ENCODE results near the gene SLC38A10. TPM values are rescaled to one million over a fixed set of nuclear protein-coding genes. Genes with fewer than 3 reads are reported as not detected.

SLC38A10 gene
- total RNA-seq, 1 experiment from 2014 or later: 109 TPM

GRCh38 chr17:81301195-81302144 lies 6.4 kb upstream of the SLC38A10 start:
- ATAC-seq (no peak), DNase-seq (ENCODE audit: low read depth, low spot score) (no peak)
- Histone ChIP-seq H2AFZ (ENCODE audit: low read depth, low read length, poor library complexity, severe bottlenecking) (no peak overlapping the region), H3K4me2 (ENCODE audit: low read length) (no peak overlapping the region), H3K9me2 (ENCODE audit: insufficient read depth) (no peaks in the 10 kb centered on the region), H3K4me3 (replicated peaks in 1 of 2; ENCODE audit: low read depth in 1 of 2, low read length in 2 of 2) (no peak overlapping the region), H3K9ac (ENCODE audit: low read length) (no peak overlapping the region), H3K9me3 (ENCODE audit: control insufficient read depth in 1 of 2, insufficient read depth in 1 of 2, low read depth in 1 of 2, low read length in 2 of 2) (no peaks in the 10 kb centered on the region), H3K27me3 (ENCODE audit: insufficient read depth, low read length) (no peaks in the 10 kb centered on the region), H3K27ac (ENCODE audit: low read depth, low read length) (no peak overlapping the region; the same call in 1 of the 2 replicates), H4K20me1 (ENCODE audit: insufficient read depth) (no peaks in the 10 kb centered on the region), H3K36me3 (ENCODE audit: control insufficient read depth in 1 of 2, insufficient read depth in 2 of 2, low read length in 2 of 2) (no peaks in the 10 kb centered on the region), H3K79me2 (ENCODE audit: insufficient read depth, low read length) (no peaks in the 10 kb centered on the region), H3K4me1 (ENCODE audit: control insufficient read depth in 1 of 2, insufficient read depth in 2 of 2, low read length in 2 of 2) (peaks cover 9 to 12% of the 10 kb centered on the region in 2 experiments; a peak in 3 of 4 replicates)
- intact Hi-C loops (cut with micrococcal nuclease): no loop called here
- no peak for TF ChIP-seq CEBPB (IDR thresholded peaks at IDR 0.05; ENCODE audit: low read depth)
- CTCF ChIA-PET: no interaction called here
- POLR2A ChIA-PET: no interaction called here
- RAD21 ChIA-PET (ENCODE audit: low non-redundant PET in 1 of 2, low total read pairs in 2 of 2, uncharacterized antibody in 2 of 2, unreplicated experiment in 2 of 2): no interaction called here
- BruUV-seq (replicated peaks): no TSS peak

DNA sequence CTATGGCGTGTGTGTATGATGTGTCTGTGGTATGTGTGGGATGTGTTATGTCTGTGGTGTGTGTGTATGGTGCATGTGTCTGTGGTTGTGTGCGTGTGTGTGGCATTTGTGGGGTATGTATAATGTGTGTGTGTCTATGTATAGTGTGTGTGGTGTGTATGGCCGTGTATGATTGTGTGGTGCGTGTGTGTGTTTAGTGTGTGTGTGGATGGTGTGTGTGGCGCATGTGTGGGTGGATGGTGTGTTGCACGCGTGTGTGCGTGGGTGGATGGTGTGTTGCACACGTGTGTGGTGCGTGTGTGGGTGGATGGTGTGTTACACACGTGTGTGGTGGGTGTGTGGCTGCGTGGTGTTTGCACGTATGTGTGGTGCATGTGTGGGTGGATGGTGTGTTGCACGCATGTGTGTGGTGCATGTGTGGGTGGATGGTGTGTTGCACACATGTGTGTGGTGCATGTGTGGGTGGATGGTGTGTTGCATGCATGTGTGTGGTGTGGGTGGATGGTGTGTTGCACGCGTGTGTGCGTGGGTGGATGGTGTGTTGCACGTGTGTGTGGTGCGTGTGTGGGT lies 5.6 kb upstream of the SLC38A10 start:
- BruUV-seq (replicated peaks): no TSS peak
- intact Hi-C loops (cut with micrococcal nuclease): no loop called here
- DNase-seq (ENCODE audit: low read depth, low spot score) (no peak), ATAC-seq (no peak)
- CTCF ChIA-PET: no interaction called here
- no peaks in the 10 kb centered on the region for H4K20me1 ChIP-seq (ENCODE audit: insufficient read depth)
- no peak overlapping the region for H3K4me2 ChIP-seq (ENCODE audit: low read length)
- H3K9me3 ChIP-seq (ENCODE audit: control insufficient read depth in 1 of 2, insufficient read depth in 1 of 2, low read depth in 1 of 2, low read length in 2 of 2): no peaks in the 10 kb centered on the region
- no peak overlapping the region for H3K9ac ChIP-seq (ENCODE audit: low read length)
- no peaks in the 10 kb centered on the region for H3K36me3 ChIP-seq (ENCODE audit: control insufficient read depth in 1 of 2, insufficient read depth in 2 of 2, low read length in 2 of 2)
- no peak overlapping the region for H2AFZ ChIP-seq (ENCODE audit: low read depth, low read length, poor library complexity, severe bottlenecking)
- H3K27ac ChIP-seq (ENCODE audit: low read depth, low read length): no peak overlapping the region; the same call in 1 of the 2 replicates
- POLR2A ChIA-PET: no interaction called here
- H3K79me2 ChIP-seq (ENCODE audit: insufficient read depth, low read length): no peaks in the 10 kb centered on the region
- no peaks in the 10 kb centered on the region for H3K9me2 ChIP-seq (ENCODE audit: insufficient read depth)
- RAD21 ChIA-PET (ENCODE audit: low non-redundant PET in 1 of 2, low total read pairs in 2 of 2, uncharacterized antibody in 2 of 2, unreplicated experiment in 2 of 2): no interaction called here
- peaks cover 10 to 19% of the 10 kb centered on the region in 2 experiments; a peak in 3 of 4 replicates for H3K4me1 ChIP-seq (ENCODE audit: control insufficient read depth in 1 of 2, insufficient read depth in 2 of 2, low read length in 2 of 2)
- no peaks in the 10 kb centered on the region for H3K27me3 ChIP-seq (ENCODE audit: insufficient read depth, low read length)
- H3K4me3 ChIP-seq (replicated peaks in 1 of 2; ENCODE audit: low read depth in 1 of 2, low read length in 2 of 2): no peak overlapping the region
- TF ChIP-seq MAX (IDR thresholded peaks at IDR 0.05): no peak
- no peak for TF ChIP-seq ELF1 (IDR thresholded peaks at IDR 0.05; ENCODE audit: borderline replicate concordance, low read depth)
- TF ChIP-seq SIN3A (IDR thresholded peaks at IDR 0.05; ENCODE audit: low read depth): no peak
- no peak for TF ChIP-seq POLR2A (IDR thresholded peaks at IDR 0.05; ENCODE audit: borderline replicate concordance, extremely low read depth, insufficient read depth, insufficient read length)
- no peak for TF ChIP-seq POLR2AphosphoS5 (IDR thresholded peaks at IDR 0.05; ENCODE audit: low read depth, low read length)
- TF ChIP-seq CEBPB (IDR thresholded peaks at IDR 0.05; ENCODE audit: low read depth): no peak
- no peak for TF ChIP-seq SRF (IDR thresholded peaks at IDR 0.05; ENCODE audit: low read depth)
- TF ChIP-seq EZH2 (IDR thresholded peaks at IDR 0.05): no peak
- TF ChIP-seq RAD21 (IDR thresholded peaks at IDR 0.05; ENCODE audit: low read depth): no peak
- no peak for TF ChIP-seq ZBTB33 (IDR thresholded peaks at IDR 0.05; ENCODE audit: extremely low read depth, insufficient replicate concordance, low read length)
- TF ChIP-seq EGR1 (IDR thresholded peaks at IDR 0.05; ENCODE audit: low read depth): no peak
- TF ChIP-seq EZH2phosphoT487 (IDR thresholded peaks at IDR 0.05; ENCODE audit: borderline replicate concordance): no peak
- no peak for TF ChIP-seq TCF7L2 (IDR thresholded peaks at IDR 0.05; ENCODE audit: borderline replicate concordance, extremely low read depth, insufficient read depth, insufficient read length)
- TF ChIP-seq, protein P1, sequence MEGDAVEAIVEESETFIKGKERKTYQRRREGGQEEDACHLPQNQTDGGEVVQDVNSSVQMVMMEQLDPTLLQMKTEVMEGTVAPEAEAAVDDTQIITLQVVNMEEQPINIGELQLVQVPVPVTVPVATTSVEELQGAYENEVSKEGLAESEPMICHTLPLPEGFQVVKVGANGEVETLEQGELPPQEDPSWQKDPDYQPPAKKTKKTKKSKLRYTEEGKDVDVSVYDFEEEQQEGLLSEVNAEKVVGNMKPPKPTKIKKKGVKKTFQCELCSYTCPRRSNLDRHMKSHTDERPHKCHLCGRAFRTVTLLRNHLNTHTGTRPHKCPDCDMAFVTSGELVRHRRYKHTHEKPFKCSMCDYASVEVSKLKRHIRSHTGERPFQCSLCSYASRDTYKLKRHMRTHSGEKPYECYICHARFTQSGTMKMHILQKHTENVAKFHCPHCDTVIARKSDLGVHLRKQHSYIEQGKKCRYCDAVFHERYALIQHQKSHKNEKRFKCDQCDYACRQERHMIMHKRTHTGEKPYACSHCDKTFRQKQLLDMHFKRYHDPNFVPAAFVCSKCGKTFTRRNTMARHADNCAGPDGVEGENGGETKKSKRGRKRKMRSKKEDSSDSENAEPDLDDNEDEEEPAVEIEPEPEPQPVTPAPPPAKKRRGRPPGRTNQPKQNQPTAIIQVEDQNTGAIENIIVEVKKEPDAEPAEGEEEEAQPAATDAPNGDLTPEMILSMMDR (IDR thresholded peaks at IDR 0.05 in 2 of 3, conservative IDR thresholded peaks at IDR 0.05 in 1 of 3; ENCODE audit: borderline replicate concordance in 1 of 3, insufficient read depth in 1 of 3, low read depth in 2 of 3, low read length in 2 of 3): no peak
